ENCODE data around the gene TAP1. TPM values are rescaled to one million over a fixed set of nuclear protein-coding genes. Genes with fewer than 3 reads are reported as not detected.

TAP1 gene
- total and polyA plus RNA-seq, 2 of the 4 experiments (the other 2 are of a cell fraction) = 20.1 to 27.6 TPM

DNA sequence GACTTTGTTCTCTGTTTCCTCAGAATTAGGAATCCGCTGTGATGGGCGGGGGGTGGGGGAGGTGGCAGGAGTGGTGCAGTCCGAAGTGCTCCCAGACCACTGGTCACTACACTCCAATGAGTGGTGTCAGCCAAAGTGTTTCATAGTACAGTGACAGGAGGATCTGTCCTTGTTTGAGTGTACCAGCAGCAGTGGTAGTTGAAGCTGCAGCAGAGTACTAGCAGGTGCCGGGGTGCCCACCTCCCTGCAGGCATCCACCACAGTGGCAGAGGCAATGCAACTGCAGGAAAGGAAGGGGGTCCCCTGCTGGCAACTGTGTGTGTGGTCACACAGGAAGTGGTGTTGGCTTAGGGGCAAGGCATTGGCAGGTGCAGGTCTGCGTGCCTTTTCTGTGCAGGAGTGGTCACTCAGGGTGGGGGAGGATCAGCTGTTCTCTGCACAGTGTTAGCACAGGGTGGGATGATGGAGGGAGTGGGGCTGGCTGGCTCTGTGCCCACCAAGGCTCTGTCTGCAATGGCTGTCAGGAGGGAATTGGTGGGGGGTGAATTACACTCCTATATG lies 46.4 kb downstream of the TAP1 start:
- dilution Hi-C loops (cut with HindIII; ENCODE audit: low sequenced_read_pairs, unreplicated experiment) (no loop called here), in situ Hi-C loops (cut with MboI; ENCODE audit: low sequenced_read_pairs) (no loop called here), intact Hi-C loops (cut with micrococcal nuclease) (no loop called here)
- no peak overlapping the region for H2AK9ac ChIP-seq (replicated peaks; ENCODE audit: low read depth, low read length, poor library complexity)
- no peak overlapping the region for H2BK5ac ChIP-seq (ENCODE audit: low read depth, low read length, poor library complexity, severe bottlenecking)
- no TSS peak for BruUV-seq (replicated peaks)
- no peak overlapping the region for H2BK20ac ChIP-seq (ENCODE audit: low read depth, low read length)
- no peak overlapping the region for H3K56ac ChIP-seq (ENCODE audit: extremely low read depth, insufficient read depth, low read length)
- no peak overlapping the region for H4K5ac ChIP-seq (ENCODE audit: low read depth, low read length)
- H3K9me3 ChIP-seq (ENCODE audit: control insufficient read depth, insufficient read depth, low read length) = no peaks in the 10 kb centered on the region
- no peak overlapping the region for H3K27ac ChIP-seq (ENCODE audit: insufficient read depth, low read length)
- no peak overlapping the region for H3K18ac ChIP-seq (ENCODE audit: low read depth, low read length)
- H3K9ac ChIP-seq (ENCODE audit: low read depth, low read length) = no peak overlapping the region
- no peaks in the 10 kb centered on the region for H3K79me1 ChIP-seq (ENCODE audit: low read depth in 1 of 2, low read length in 2 of 2)
- ChIA-PET POLR2A (ENCODE audit: unreplicated experiment) (no interaction called here), CTCF (interaction anchor here (1.1 kb wide), 1 partner anchor 20 kb away, joined by 3 read pairs; no protein-coding TSS in a partner anchor)
- TF ChIP-seq, protein P1, sequence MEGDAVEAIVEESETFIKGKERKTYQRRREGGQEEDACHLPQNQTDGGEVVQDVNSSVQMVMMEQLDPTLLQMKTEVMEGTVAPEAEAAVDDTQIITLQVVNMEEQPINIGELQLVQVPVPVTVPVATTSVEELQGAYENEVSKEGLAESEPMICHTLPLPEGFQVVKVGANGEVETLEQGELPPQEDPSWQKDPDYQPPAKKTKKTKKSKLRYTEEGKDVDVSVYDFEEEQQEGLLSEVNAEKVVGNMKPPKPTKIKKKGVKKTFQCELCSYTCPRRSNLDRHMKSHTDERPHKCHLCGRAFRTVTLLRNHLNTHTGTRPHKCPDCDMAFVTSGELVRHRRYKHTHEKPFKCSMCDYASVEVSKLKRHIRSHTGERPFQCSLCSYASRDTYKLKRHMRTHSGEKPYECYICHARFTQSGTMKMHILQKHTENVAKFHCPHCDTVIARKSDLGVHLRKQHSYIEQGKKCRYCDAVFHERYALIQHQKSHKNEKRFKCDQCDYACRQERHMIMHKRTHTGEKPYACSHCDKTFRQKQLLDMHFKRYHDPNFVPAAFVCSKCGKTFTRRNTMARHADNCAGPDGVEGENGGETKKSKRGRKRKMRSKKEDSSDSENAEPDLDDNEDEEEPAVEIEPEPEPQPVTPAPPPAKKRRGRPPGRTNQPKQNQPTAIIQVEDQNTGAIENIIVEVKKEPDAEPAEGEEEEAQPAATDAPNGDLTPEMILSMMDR (conservative IDR thresholded peaks at IDR 0.05; ENCODE audit: low read depth, low read length) = no peak
- TF ChIP-seq ELK1 (IDR thresholded peaks at IDR 0.05; ENCODE audit: borderline replicate concordance, low read depth, low read length) (no peak), FOS (IDR thresholded peaks at IDR 0.05; ENCODE audit: low read depth, low read length) (no peak), RAD21 (IDR thresholded peaks at IDR 0.05; ENCODE audit: low read length) (no peak), RCOR1 (IDR thresholded peaks at IDR 0.05; ENCODE audit: insufficient replicate concordance, low read length) (no peak), MAFK (IDR thresholded peaks at IDR 0.05; ENCODE audit: low read depth, low read length) (no peak), CHD1 (IDR thresholded peaks at IDR 0.05; ENCODE audit: low read depth, low read length) (no peak), CEBPB (IDR thresholded peaks at IDR 0.05; ENCODE audit: low read depth, low read length) (no peak), SMC3 (IDR thresholded peaks at IDR 0.05; ENCODE audit: low read depth, low read length) (no peak), NFE2L2 (IDR thresholded peaks at IDR 0.05; ENCODE audit: low read depth, low read length) (no peak)
- TF ChIP-seq, protein P2, sequence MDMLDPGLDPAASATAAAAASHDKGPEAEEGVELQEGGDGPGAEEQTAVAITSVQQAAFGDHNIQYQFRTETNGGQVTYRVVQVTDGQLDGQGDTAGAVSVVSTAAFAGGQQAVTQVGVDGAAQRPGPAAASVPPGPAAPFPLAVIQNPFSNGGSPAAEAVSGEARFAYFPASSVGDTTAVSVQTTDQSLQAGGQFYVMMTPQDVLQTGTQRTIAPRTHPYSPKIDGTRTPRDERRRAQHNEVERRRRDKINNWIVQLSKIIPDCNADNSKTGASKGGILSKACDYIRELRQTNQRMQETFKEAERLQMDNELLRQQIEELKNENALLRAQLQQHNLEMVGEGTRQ (IDR thresholded peaks at IDR 0.05; ENCODE audit: low read depth, low read length) = no peak
- H2AFZ ChIP-seq (replicated peaks; ENCODE audit: low read length, poor library complexity) = no peak overlapping the region
- no peak overlapping the region for H4K8ac ChIP-seq (ENCODE audit: low read depth in 2 of 2, low read length in 2 of 2)
- no peaks in the 10 kb centered on the region for H3K36me3 ChIP-seq (ENCODE audit: control insufficient read depth, insufficient read depth, low read length)
- no peak overlapping the region for H2BK15ac ChIP-seq (ENCODE audit: low read depth, low read length)
- no peak overlapping the region for H3K4ac ChIP-seq (ENCODE audit: low read depth, low read length)
- H2AK5ac ChIP-seq (ENCODE audit: low read depth, low read length) = no peak overlapping the region
- H3K4me3 ChIP-seq (ENCODE audit: insufficient read depth, low read depth, low read length) = no peak overlapping the region
- H4K91ac ChIP-seq (ENCODE audit: insufficient read depth, low read depth, low read length) = no peak overlapping the region
- no peak overlapping the region for H3K14ac ChIP-seq (replicated peaks; ENCODE audit: low read depth, low read length)
- no peak overlapping the region for H3K23ac ChIP-seq (ENCODE audit: low read depth, low read length)
- no peaks in the 10 kb centered on the region for H3K4me1 ChIP-seq (ENCODE audit: control insufficient read depth, insufficient read depth, low read length)
- no peaks in the 10 kb centered on the region; the same call in 1 of the 2 replicates for H3K27me3 ChIP-seq (ENCODE audit: control insufficient read depth, insufficient read depth, low read length)
- no peaks in the 10 kb centered on the region for H4K20me1 ChIP-seq (ENCODE audit: insufficient read depth, low read length)
- no CpG with 5 or more reads among the region's 5 CpGs for WGBS, 2 experiments (ENCODE audit: extremely low coverage in 2 of 2, insufficient read length in 1 of 2)
- DNase-seq (no peak), ATAC-seq (ENCODE audit: low read depth) (no peak)
- H2BK120ac ChIP-seq (ENCODE audit: low read depth, low read length) = no peak overlapping the region
- H3K9me1 ChIP-seq (ENCODE audit: insufficient read depth, low read length) = no peaks in the 10 kb centered on the region
- no peak overlapping the region for H3K4me2 ChIP-seq (ENCODE audit: low read depth, low read length)
